Measurements from ENCODE around the gene SV2B. TPM values are rescaled to one million over a fixed set of nuclear protein-coding genes. Genes with fewer than 3 reads are reported as not detected.
A peak's percentile ranks its signal among the peaks of the same experiment; 100 is the strongest.

SV2B gene
- total RNA-seq (2021): 0.07 TPM in 1 of 2 replicates, not detected in the other
- long read RNA-seq: 0 reads

GRCh38 chr15:91099995-91100813, at the start of gene SV2B:
TSS of gene SV2B (plus strand) at chr15:91100257. CDS start at chr15:91226264, 126,007 bp downstream.
- Histone ChIP-seq H3K27me3 (ENCODE audit: insufficient read depth, low read length) (peaks cover 35% of the 10 kb centered on the region; the same call in 1 of the 2 replicates), H2BK12ac (ENCODE audit: insufficient read length, low read depth, low read length) (no peak within 1 kb of the TSS), H3K14ac (ENCODE audit: insufficient read depth, low read length) (no peak within 1 kb of the TSS), H2AK5ac (ENCODE audit: insufficient read length, low read length) (no peak within 1 kb of the TSS), H4K91ac (ENCODE audit: insufficient read length, low read depth, low read length) (no peak within 1 kb of the TSS), H3K4me1 (ENCODE audit: insufficient read depth, low read length) (no peaks in the 10 kb centered on the region), H3K79me1 (ENCODE audit: insufficient read depth, low read depth, low read length, poor library complexity, severe bottlenecking) (no peaks in the 10 kb centered on the region), H3K27ac (ENCODE audit: insufficient read length, low read depth, low read length) (no peak within 1 kb of the TSS), H2BK15ac (ENCODE audit: low read depth, low read length) (no peak within 1 kb of the TSS), H3T11ph (ENCODE audit: low read length) (no peak within 1 kb of the TSS), H2BK20ac (ENCODE audit: low read depth, low read length, poor library complexity, severe bottlenecking) (no peak within 1 kb of the TSS), H3K23ac (ENCODE audit: insufficient read length, low read depth, low read length) (no peak within 1 kb of the TSS), H3K79me2 (ENCODE audit: insufficient read depth, low read length) (no peaks in the 10 kb centered on the region), H3K4me2 (ENCODE audit: insufficient read depth, insufficient read length, low read length) (peak within 1 kb of the TSS; percentile 71), H2BK5ac (ENCODE audit: insufficient read length, low read length) (no peak within 1 kb of the TSS), H4K20me1 (ENCODE audit: control insufficient read depth, insufficient read depth, insufficient read length) (no peaks in the 10 kb centered on the region), H2BK120ac (ENCODE audit: low read depth, low read length, poor library complexity, severe bottlenecking) (no peak within 1 kb of the TSS), H4K5ac (ENCODE audit: insufficient read length, low read depth, low read length) (no peak within 1 kb of the TSS), H3K23me2 (ENCODE audit: insufficient read length, low read depth, low read length, poor library complexity, severe bottlenecking) (peaks cover 7% of the 10 kb centered on the region), H4K8ac (replicated peaks; ENCODE audit: insufficient read length, low read depth, low read length) (no peak within 1 kb of the TSS), H3K9me3 (ENCODE audit: control insufficient read depth, low read depth, low read length) (no peaks in the 10 kb centered on the region), H3K56ac (ENCODE audit: insufficient read length, low read depth, low read length) (no peak within 1 kb of the TSS), H2AFZ (ENCODE audit: low read length) (no peak within 1 kb of the TSS), H3K4ac (ENCODE audit: low read depth, low read length) (no peak within 1 kb of the TSS), H3K9ac (ENCODE audit: extremely low read depth, insufficient read length, low read length) (no peak within 1 kb of the TSS), H3K18ac (ENCODE audit: insufficient read length, low read depth, low read length) (no peak within 1 kb of the TSS)
- H3K4me1 Mint-ChIP-seq: peaks cover 17 to 21% of the 10 kb centered on the region in 2 experiments
- peak within 1 kb of the TSS; percentile 62 to 83 for H3K4me3 Mint-ChIP-seq
- no peak; the same call in 2 of the 3 replicates for TF ChIP-seq CTCF (conservative IDR thresholded peaks at IDR 0.05)
- peak; percentile 62 for DNase-seq
- peaks cover 0 to 2% (median 0%) of the 10 kb centered on the region in 3 experiments; a peak in 2 of 7 replicates for H3K36me3 Mint-ChIP-seq (ENCODE audit: insufficient read depth in 1 of 3, low read depth in 3 of 3)
- H3K27ac Mint-ChIP-seq: no peak within 1 kb of the TSS; a peak in 1 of 7 replicates
- peaks cover 91% of the 10 kb centered on the region for H3K27me3 Mint-ChIP-seq (ENCODE audit: low read depth)
- H3K9me3 Mint-ChIP-seq: peaks cover 2 to 9% of the 10 kb centered on the region in 2 experiments; a peak in 3 of 5 replicates
- WGBS (ENCODE audit: extremely low coverage, insufficient read length, low lambda C conversion rate): no CpG with 5 or more reads among the region's 64 CpGs

Data from H9 (cell line).